Trophoblast cell (in vitro differentiated cells and primary cell): ENCODE measurements around the gene CTNNA3.
"Not testable (repeated sequence)": the region's sequence is repeated elsewhere in the genome, so short reads cannot be mapped to it uniquely, and the experiment has no call there.

ENCODE experiments used
- DNase-seq, 2 donors: peaks; one replicate each; pipeline ENCODE4 v3.0.0-alpha.2; 2016
- H2AFZ ChIP-seq: 2 replicates; pipeline ENCODE4 v1.6.1; 2013; ENCODE audit warnings: low read length, moderate library complexity, mild to moderate bottlenecking; ENCODE audit not compliant: insufficient read depth, poor library complexity
- H2AK5ac ChIP-seq: 2 replicates; pipeline ENCODE4 v1.6.1; 2013; ENCODE audit warnings: mild to moderate bottlenecking, low read length
- H2BK120ac ChIP-seq: 2 replicates; pipeline ENCODE4 v1.6.1; 2013; ENCODE audit warnings: low read length, mild to moderate bottlenecking, moderate library complexity; ENCODE audit not compliant: insufficient read depth, poor library complexity
- H2BK12ac ChIP-seq: 2 replicates; pipeline ENCODE4 v1.6.1; 2013; ENCODE audit warnings: mild to moderate bottlenecking, low read length, moderate library complexity
- H2BK5ac ChIP-seq: 2 replicates; pipeline ENCODE4 v1.6.1; 2013; ENCODE audit warnings: low read length, low read depth, moderate library complexity, mild to moderate bottlenecking; ENCODE audit not compliant: poor library complexity
- H3K14ac ChIP-seq: 2 replicates; pipeline ENCODE4 v1.6.1; 2013; ENCODE audit warnings: mild to moderate bottlenecking, low read length
- H3K18ac ChIP-seq: 2 replicates; pipeline ENCODE4 v1.6.1; 2013; ENCODE audit warnings: mild to moderate bottlenecking, low read length
- H3K23ac ChIP-seq: 2 replicates; pipeline ENCODE4 v1.6.1; 2013; ENCODE audit warnings: low read length
- H3K27ac ChIP-seq: 2 replicates; pipeline ENCODE4 v1.5.1; 2013; ENCODE audit warnings: low read depth, mild to moderate bottlenecking, inconsistent platforms, low read length, moderate library complexity
- H3K27me3 ChIP-seq: 2 replicates; pipeline ENCODE4 v1.6.1; 2013; ENCODE audit warnings: inconsistent platforms, mild to moderate bottlenecking, low read length, moderate library complexity; ENCODE audit not compliant: insufficient read depth
- H3K36me3 ChIP-seq, 2 experiments: 1 replicate in 1 of 2; 2 replicates in 1 of 2; pipeline ENCODE4 v1.6.1; 2013; ENCODE audit warnings: low read length in 2 of 2, mild to moderate bottlenecking in 2 of 2, moderate library complexity in 1 of 2; ENCODE audit not compliant: insufficient read depth in 2 of 2, control insufficient read depth in 1 of 2
- H3K4ac ChIP-seq: 2 replicates; pipeline ENCODE4 v1.6.1; 2013; ENCODE audit warnings: low read depth, mild to moderate bottlenecking, low read length, moderate library complexity
- H3K4me1 ChIP-seq, 2 experiments: 1 replicate in 1 of 2; 2 replicates in 1 of 2; pipeline ENCODE4 v1.6.1; 2013; ENCODE audit warnings: low read length in 2 of 2, mild to moderate bottlenecking in 2 of 2, moderate library complexity in 1 of 2; ENCODE audit not compliant: insufficient read depth in 2 of 2, control insufficient read depth in 1 of 2
- H3K4me2 ChIP-seq: 2 replicates; pipeline ENCODE4 v1.6.1; 2013; ENCODE audit warnings: inconsistent platforms, mild to moderate bottlenecking, low read length, moderate library complexity
- H3K4me3 ChIP-seq: 2 replicates; pipeline ENCODE4 v1.5.1; 2013; ENCODE audit warnings: mild to moderate bottlenecking, low read depth, low read length, inconsistent platforms
- H3K79me1 ChIP-seq: one replicate; pipeline ENCODE4 v1.6.1; 2013; ENCODE audit warnings: low read length
- H3K79me2 ChIP-seq: 2 replicates; pipeline ENCODE4 v1.6.1; 2013; ENCODE audit warnings: low read length, mild to moderate bottlenecking; ENCODE audit not compliant: control insufficient read depth, insufficient read depth, poor library complexity
- H3K9ac ChIP-seq: 2 replicates; pipeline ENCODE4 v1.6.1; 2013; ENCODE audit warnings: mild to moderate bottlenecking, low read length
- H3K9me3 ChIP-seq: 2 replicates; pipeline ENCODE4 v1.6.1; 2013; ENCODE audit warnings: low read depth, mild to moderate bottlenecking, control low read depth, inconsistent platforms, low read length; ENCODE audit not compliant: insufficient read depth
- H4K12ac ChIP-seq: 2 replicates; pipeline ENCODE4 v1.6.1; 2013; ENCODE audit warnings: low read depth, mild to moderate bottlenecking, low read length, moderate library complexity
- H4K8ac ChIP-seq: 2 replicates; pipeline ENCODE4 v1.6.1; 2013; ENCODE audit warnings: low read depth, mild to moderate bottlenecking, low read length, moderate library complexity
- H4K91ac ChIP-seq: one replicate; pipeline ENCODE4 v1.6.1; 2013; ENCODE audit warnings: low read depth, mild to moderate bottlenecking, low read length, moderate library complexity
- WGBS: extraction: QIAGEN DNeasy Blood & Tissue Kit; methylation state at CpG from one replicate; pipeline ENCODE4 v1.1.7; 2013; ENCODE audit warnings: missing lambda C conversion rate; ENCODE audit not compliant: insufficient read length, insufficient coverage; ENCODE audit errors: extremely low coverage; 5-methylcytosine and 5-hydroxymethylcytosine counted together

Gene CTNNA3

DNA sequence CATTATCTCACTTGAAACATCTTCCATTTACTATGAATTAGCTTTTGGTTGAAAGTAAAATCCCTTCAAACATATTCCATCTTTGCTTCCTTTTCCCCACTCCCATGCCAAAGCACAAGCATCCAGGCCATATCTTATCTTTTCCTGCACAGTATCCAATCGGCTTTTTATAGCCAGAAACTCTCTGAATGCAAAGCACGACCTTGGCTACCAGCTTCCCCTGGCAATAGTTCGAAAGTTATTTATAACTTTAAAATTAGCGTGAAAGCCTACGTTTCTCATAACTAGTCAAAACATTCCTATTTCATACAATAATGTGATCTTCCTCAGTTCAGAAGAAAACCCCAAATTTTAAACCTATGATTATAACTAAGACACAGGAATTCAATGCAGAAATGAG is 440 bp downstream of the CTNNA3 start:
- H2BK120ac ChIP-seq = no peak overlapping the region
- H2AFZ ChIP-seq = no peak overlapping the region
- no peak overlapping the region for H3K23ac ChIP-seq
- H3K79me2 ChIP-seq = no peaks in the 10 kb centered on the region
- no peaks in the 10 kb centered on the region for H3K36me3 ChIP-seq
- H4K8ac ChIP-seq = no peak overlapping the region
- H3K4ac ChIP-seq = no peak overlapping the region
- H3K4me2 ChIP-seq = peak overlapping the region; percentile 55
- peaks cover 0 to 2% of the 10 kb centered on the region in 2 experiments for H3K4me1 ChIP-seq
- WGBS = no CpG with 5 or more reads among the region's 5 CpGs
- no peak overlapping the region for H2BK5ac ChIP-seq
- H2AK5ac ChIP-seq = no peak overlapping the region
- no peak overlapping the region for H4K12ac ChIP-seq
- no peak for DNase-seq
- H2BK12ac ChIP-seq = no peak overlapping the region
- no peak overlapping the region for H3K27ac ChIP-seq
- H3K14ac ChIP-seq = no peak overlapping the region
- no peaks in the 10 kb centered on the region for H3K27me3 ChIP-seq
- no peak overlapping the region for H3K18ac ChIP-seq
- H3K9me3 ChIP-seq = peaks cover 4% of the 10 kb centered on the region
- no peak overlapping the region for H3K4me3 ChIP-seq
- peak overlapping the region; percentile 2 for H4K91ac ChIP-seq
- no peak overlapping the region for H3K9ac ChIP-seq
- no peaks in the 10 kb centered on the region for H3K79me1 ChIP-seq

DNA sequence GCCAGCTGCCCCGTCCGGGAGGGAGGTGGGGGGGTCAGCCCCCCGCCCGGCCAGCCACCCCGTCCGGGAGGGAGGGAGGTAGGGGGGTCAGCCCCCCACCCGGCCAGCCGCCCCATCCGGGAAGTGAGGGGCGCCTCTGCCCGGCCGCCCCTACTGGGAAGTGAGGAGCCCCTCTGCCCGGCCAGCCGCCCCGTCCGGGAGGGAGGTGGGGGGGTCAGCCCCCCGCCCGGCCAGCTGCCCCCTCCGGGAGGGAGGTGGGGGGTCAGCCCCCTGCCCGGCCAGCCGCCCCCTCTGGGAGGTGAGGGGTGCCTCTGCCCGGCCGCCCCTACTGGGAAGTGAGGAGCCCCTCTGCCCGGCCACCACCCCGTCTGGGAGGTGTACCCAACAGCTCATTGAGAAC is 4.1 kb downstream of the CTNNA3 start:
- not testable (repeated sequence) for H3K9ac ChIP-seq, H4K91ac ChIP-seq, H3K9me3 ChIP-seq, H3K36me3 ChIP-seq, H3K4me2 ChIP-seq, H4K12ac ChIP-seq, H3K4ac ChIP-seq, DNase-seq, H3K27ac ChIP-seq, H2BK5ac ChIP-seq, H2AK5ac ChIP-seq, H3K4me1 ChIP-seq, H3K14ac ChIP-seq, H2AFZ ChIP-seq, H3K79me1 ChIP-seq, H4K8ac ChIP-seq, H2BK120ac ChIP-seq, H3K27me3 ChIP-seq, H3K23ac ChIP-seq, H3K79me2 ChIP-seq, H3K18ac ChIP-seq, H2BK12ac ChIP-seq, H3K4me3 ChIP-seq
- no CpG with 5 or more reads among the region's 25 CpGs for WGBS

DNA sequence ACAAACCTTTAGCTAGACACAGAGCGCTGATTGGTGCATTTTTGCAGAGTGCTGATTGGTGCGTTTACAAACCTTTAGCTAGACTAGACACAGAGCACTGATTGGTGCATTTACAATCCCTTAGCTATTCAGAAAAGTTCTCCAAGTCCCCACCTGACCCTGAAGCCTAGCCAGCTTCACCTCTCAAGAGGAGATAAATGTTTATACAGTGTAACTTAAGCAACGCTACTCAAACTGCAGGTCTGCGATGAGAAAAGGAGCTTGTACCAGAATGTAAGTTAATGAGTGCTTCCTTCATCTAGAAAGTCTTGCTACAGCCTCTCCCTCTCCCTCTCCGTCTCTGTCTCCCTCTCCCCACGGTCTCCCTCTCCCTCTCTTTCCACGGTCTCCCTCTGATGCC is 5.5 kb downstream of the CTNNA3 start:
- not testable (repeated sequence) for H4K91ac ChIP-seq, H3K18ac ChIP-seq, DNase-seq, H3K9me3 ChIP-seq, H3K23ac ChIP-seq, H3K79me2 ChIP-seq, H4K12ac ChIP-seq, H3K9ac ChIP-seq, H4K8ac ChIP-seq, H3K4ac ChIP-seq, H3K4me1 ChIP-seq, H2BK120ac ChIP-seq, H2BK5ac ChIP-seq, H3K79me1 ChIP-seq, H2AK5ac ChIP-seq, H3K4me2 ChIP-seq, H3K27me3 ChIP-seq, H2AFZ ChIP-seq, H3K14ac ChIP-seq, H3K27ac ChIP-seq, H3K36me3 ChIP-seq, H3K4me3 ChIP-seq, H2BK12ac ChIP-seq
- WGBS = no CpG with 5 or more reads among the region's 7 CpGs

GRCh38 chr10:67684140-67684539 is 11.9 kb downstream of the CTNNA3 start:
- not testable (repeated sequence) for H3K79me2 ChIP-seq, H2BK12ac ChIP-seq, H3K4me3 ChIP-seq, H4K12ac ChIP-seq, H3K4me2 ChIP-seq, H3K9ac ChIP-seq, H3K14ac ChIP-seq, H3K18ac ChIP-seq, H3K36me3 ChIP-seq, H4K8ac ChIP-seq, H3K4me1 ChIP-seq, H3K27me3 ChIP-seq, H3K9me3 ChIP-seq, H3K79me1 ChIP-seq, H4K91ac ChIP-seq, DNase-seq, H2AFZ ChIP-seq, H2BK5ac ChIP-seq, H2AK5ac ChIP-seq, H3K27ac ChIP-seq, H3K4ac ChIP-seq, H3K23ac ChIP-seq, H2BK120ac ChIP-seq
- no CpG with 5 or more reads among the region's 8 CpGs for WGBS
